Measurements from ENCODE around the gene MLLT6.

The MLLT6 gene

GRCh38 chr17:38719289-38719942 is 14.3 kb downstream of the MLLT6 start:
- no peak overlapping the region for H2AFZ ChIP-seq (ENCODE audit: low read length)
- H3K9me2 ChIP-seq (replicated peaks; ENCODE audit: insufficient read depth, low read length): no peaks in the 10 kb centered on the region
- no peaks in the 10 kb centered on the region for H3K4me1 ChIP-seq (ENCODE audit: low read length)
- H3K27me3 ChIP-seq (replicated peaks; ENCODE audit: insufficient read depth, low read length): no peaks in the 10 kb centered on the region
- no peak overlapping the region for H3K27ac ChIP-seq (ENCODE audit: low read length)
- no peaks in the 10 kb centered on the region for H3K36me3 ChIP-seq (replicated peaks; ENCODE audit: insufficient read depth, low read length)
- H3K9ac ChIP-seq (ENCODE audit: low read length): no peak overlapping the region
- H3K9me3 ChIP-seq (replicated peaks; ENCODE audit: insufficient read depth, low read length): no peaks in the 10 kb centered on the region
- no peak for TF ChIP-seq EZH2phosphoT487 (IDR thresholded peaks at IDR 0.05; ENCODE audit: low read length)
- TF ChIP-seq CTCF (IDR thresholded peaks at IDR 0.05; ENCODE audit: low read length): no peak
- TF ChIP-seq EZH2 (optimal IDR thresholded peaks at IDR 0.05; ENCODE audit: low read depth, low read length): no peak
- H3K4me3 ChIP-seq (ENCODE audit: low read length): no peak overlapping the region
- H3F3A ChIP-seq (ENCODE audit: insufficient read depth, low read length): no peaks in the 10 kb centered on the region
- H3K79me2 ChIP-seq (ENCODE audit: low read length): no peaks in the 10 kb centered on the region
- H3K4me2 ChIP-seq (ENCODE audit: low read depth, low read length): no peak overlapping the region
- H4K20me1 ChIP-seq (ENCODE audit: insufficient read depth, low read length): no peaks in the 10 kb centered on the region
- DNase-seq: no peak

GRCh38 chr17:38719943-38720641 is 15.0 kb downstream of the MLLT6 start:
- Histone ChIP-seq H4K20me1 (ENCODE audit: insufficient read depth, low read length) (no peaks in the 10 kb centered on the region), H3K9ac (ENCODE audit: low read length) (no peak overlapping the region), H3K9me2 (replicated peaks; ENCODE audit: insufficient read depth, low read length) (no peaks in the 10 kb centered on the region), H3K4me1 (ENCODE audit: low read length) (no peaks in the 10 kb centered on the region), H3K27me3 (replicated peaks; ENCODE audit: insufficient read depth, low read length) (no peaks in the 10 kb centered on the region), H3K9me3 (replicated peaks; ENCODE audit: insufficient read depth, low read length) (no peaks in the 10 kb centered on the region), H3K27ac (ENCODE audit: low read length) (no peak overlapping the region), H3F3A (ENCODE audit: insufficient read depth, low read length) (no peaks in the 10 kb centered on the region), H3K79me2 (ENCODE audit: low read length) (no peaks in the 10 kb centered on the region), H3K4me2 (ENCODE audit: low read depth, low read length) (no peak overlapping the region), H2AFZ (ENCODE audit: low read length) (no peak overlapping the region), H3K36me3 (replicated peaks; ENCODE audit: insufficient read depth, low read length) (no peaks in the 10 kb centered on the region), H3K4me3 (ENCODE audit: low read length) (no peak overlapping the region)
- TF ChIP-seq EZH2 (optimal IDR thresholded peaks at IDR 0.05; ENCODE audit: low read depth, low read length) (no peak), CTCF (IDR thresholded peaks at IDR 0.05; ENCODE audit: low read length) (no peak), EZH2phosphoT487 (IDR thresholded peaks at IDR 0.05; ENCODE audit: low read length) (no peak)
- no peak for DNase-seq

- no peaks in the 10 kb centered on the region for H3K36me3 ChIP-seq (replicated peaks; ENCODE audit: insufficient read depth, low read length)
- H3K27ac ChIP-seq (ENCODE audit: low read length): no peak overlapping the region
- no peak overlapping the region for H3K9ac ChIP-seq (ENCODE audit: low read length)
- H3K4me3 ChIP-seq (ENCODE audit: low read length): no peak overlapping the region
- DNase-seq: no peak
- no peak overlapping the region for H2AFZ ChIP-seq (ENCODE audit: low read length)
- H3K9me3 ChIP-seq (replicated peaks; ENCODE audit: insufficient read depth, low read length): no peaks in the 10 kb centered on the region
- no peak overlapping the region for H3K4me2 ChIP-seq (ENCODE audit: low read depth, low read length)
- no peaks in the 10 kb centered on the region for H3K4me1 ChIP-seq (ENCODE audit: low read length)
- no peaks in the 10 kb centered on the region for H4K20me1 ChIP-seq (ENCODE audit: insufficient read depth, low read length)
- no peaks in the 10 kb centered on the region for H3K27me3 ChIP-seq (replicated peaks; ENCODE audit: insufficient read depth, low read length)
- H3F3A ChIP-seq (ENCODE audit: insufficient read depth, low read length): no peaks in the 10 kb centered on the region
- no peaks in the 10 kb centered on the region for H3K9me2 ChIP-seq (replicated peaks; ENCODE audit: insufficient read depth, low read length)
- TF ChIP-seq EZH2phosphoT487 (IDR thresholded peaks at IDR 0.05; ENCODE audit: low read length) (no peak), CTCF (IDR thresholded peaks at IDR 0.05; ENCODE audit: low read length) (no peak), EZH2 (optimal IDR thresholded peaks at IDR 0.05; ENCODE audit: low read depth, low read length) (no peak)
- H3K79me2 ChIP-seq (ENCODE audit: low read length): no peaks in the 10 kb centered on the region
Observed at GRCh38 chr17:38720941-38721340, 15.9 kb downstream of the MLLT6 start.
